Measurements from ENCODE around the gene ERGIC1.
"Not testable (repeated sequence)": the region's sequence is repeated elsewhere in the genome, so short reads cannot be mapped to it uniquely, and the experiment has no call there.

The ERGIC1 gene, protein sequence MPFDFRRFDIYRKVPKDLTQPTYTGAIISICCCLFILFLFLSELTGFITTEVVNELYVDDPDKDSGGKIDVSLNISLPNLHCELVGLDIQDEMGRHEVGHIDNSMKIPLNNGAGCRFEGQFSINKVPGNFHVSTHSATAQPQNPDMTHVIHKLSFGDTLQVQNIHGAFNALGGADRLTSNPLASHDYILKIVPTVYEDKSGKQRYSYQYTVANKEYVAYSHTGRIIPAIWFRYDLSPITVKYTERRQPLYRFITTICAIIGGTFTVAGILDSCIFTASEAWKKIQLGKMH

GRCh38 chr5:172833686-172834414 lies at the start of gene ERGIC1:
ERGIC1 (plus strand) TSS chr5:172834251; CDS start chr5:172834414, 163 bp downstream.
- peak; percentile 92 for DNase-seq (ENCODE audit: low spot score)

DNA sequence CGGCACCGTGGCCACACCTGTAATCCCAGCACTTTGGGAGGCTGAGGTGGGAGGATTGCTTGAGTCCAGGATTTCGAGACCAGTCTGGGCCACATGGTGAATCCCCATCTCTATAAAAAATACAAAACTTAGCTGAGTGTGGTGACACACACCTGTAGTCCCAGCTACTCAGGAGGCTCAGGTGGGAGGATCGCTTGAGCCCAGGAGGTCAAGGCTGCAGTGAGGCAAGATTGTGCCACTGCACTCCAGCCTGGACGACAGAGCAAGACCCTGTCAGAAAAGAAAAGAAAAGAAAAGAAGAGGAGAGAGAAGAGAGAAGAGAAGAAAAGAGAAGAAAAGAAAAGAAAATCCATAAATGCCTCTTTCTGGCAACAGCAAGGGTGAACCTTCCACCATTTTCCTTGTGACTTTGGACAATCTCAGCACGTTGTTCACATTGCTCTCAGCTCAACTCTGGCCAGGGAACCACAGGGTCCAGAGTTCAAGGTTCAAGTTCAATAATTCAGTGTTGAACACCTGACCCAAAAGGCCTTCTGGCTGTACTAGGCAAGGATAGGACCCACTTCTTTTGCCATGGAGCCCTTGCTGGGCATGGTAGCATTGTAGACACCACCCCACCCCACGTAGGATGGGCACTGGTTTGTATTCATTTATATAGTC lies 48.5 kb upstream of the ERGIC1 start:
- no peak for DNase-seq (ENCODE audit: low spot score)

- no peak for DNase-seq (ENCODE audit: low spot score)
Measured at GRCh38 chr5:172786736-172787462, 47.2 kb upstream of the ERGIC1 start.

DNA sequence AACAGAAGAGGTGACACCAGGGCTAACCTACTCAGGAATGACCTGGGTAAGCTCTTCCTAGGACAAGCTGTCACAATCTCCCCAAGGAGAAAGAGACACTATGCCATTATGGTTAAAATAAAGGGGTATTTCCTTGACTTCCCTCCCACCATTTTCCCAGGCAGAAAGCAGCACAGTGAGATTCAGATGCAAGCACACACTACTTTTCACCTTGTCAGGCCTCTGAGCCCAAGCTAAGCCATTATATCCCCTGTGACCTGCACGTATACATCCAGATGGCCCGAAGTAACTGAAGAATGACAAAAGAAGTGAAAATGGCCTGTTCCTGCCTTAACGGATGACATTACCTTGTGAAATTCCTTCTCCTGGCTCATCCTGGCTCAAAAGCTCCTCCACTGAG lies 46.5 kb upstream of the ERGIC1 start:
- not testable (repeated sequence) for DNase-seq (ENCODE audit: low spot score)

DNA sequence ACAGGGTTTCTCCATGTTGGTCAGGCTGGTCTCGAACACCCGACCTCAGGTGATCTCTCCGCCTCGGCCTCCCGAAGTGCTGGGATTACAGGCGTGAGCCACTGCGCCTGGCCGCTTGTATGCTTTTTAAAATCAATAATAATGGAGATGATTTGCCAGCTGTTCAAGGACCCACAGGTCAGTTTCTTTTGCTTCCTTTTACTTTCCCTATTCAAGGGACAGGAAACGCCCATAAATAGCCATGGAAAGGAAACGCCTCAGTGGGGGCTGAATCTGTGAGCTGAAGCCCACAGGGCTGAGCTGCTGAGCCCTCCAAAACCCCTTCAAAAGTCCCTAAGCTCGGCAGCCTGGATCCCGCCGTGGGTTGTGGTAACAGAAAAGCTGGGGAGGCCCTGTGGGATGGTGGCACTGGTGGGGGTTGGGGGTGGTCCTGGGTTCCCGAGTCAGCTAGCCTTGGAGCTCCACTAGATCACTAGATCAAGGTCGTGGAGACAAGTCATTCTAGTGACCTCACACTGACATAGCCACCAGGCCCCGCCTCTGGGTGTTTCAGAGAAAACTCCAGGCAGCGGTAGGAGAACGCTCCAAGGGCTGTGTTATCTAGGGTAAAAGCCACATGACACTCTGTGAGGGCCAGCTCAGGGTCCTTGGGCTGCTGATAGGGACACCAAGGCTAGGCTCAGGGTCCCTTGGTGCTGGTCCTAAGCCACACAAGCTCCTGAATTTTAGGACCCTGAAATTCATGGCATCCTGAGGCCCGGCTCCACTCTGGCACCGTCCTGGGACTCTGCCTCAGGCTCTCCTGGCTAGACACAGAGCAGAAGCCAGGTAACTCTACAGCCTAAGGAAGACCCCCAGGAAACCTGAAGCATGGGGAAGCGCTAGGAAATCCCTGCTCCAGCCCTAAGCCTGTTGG lies 45.0 kb upstream of the ERGIC1 start:
- no peak for DNase-seq (ENCODE audit: low spot score)

- DNase-seq (ENCODE audit: low spot score): no peak
Measured at GRCh38 chr5:172789687-172790495, 44.2 kb upstream of the ERGIC1 start.

GRCh38 chr5:172790496-172790889 lies 43.6 kb upstream of the ERGIC1 start:
- DNase-seq (ENCODE audit: low spot score): no peak

DNA sequence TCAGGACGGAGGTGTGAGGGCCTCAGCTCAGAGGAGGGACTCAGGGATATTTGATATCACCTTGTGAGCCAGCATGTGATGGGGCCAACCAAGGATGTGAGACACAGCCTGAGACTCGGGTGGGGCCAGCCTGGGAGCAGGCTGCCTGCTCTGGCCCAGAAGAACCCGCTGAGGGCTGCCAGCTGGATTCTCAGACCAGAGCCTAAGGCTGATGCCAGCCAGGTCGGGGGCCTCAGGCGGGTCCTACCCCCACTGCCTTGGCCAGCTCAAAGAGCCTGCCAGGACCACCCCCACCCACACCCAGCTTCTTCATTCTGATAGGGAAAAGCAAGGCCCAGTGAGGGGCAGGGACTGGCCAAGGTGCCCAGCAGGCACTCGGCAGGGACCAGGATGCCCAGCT lies 42.8 kb upstream of the ERGIC1 start:
- DNase-seq (ENCODE audit: low spot score): no peak

GRCh38 chr5:172791726-172792445 lies 42.2 kb upstream of the ERGIC1 start:
- DNase-seq (ENCODE audit: low spot score): no peak

- no peak for DNase-seq (ENCODE audit: low spot score)
Measured at GRCh38 chr5:172792701-172793570, 41.1 kb upstream of the ERGIC1 start.

DNA sequence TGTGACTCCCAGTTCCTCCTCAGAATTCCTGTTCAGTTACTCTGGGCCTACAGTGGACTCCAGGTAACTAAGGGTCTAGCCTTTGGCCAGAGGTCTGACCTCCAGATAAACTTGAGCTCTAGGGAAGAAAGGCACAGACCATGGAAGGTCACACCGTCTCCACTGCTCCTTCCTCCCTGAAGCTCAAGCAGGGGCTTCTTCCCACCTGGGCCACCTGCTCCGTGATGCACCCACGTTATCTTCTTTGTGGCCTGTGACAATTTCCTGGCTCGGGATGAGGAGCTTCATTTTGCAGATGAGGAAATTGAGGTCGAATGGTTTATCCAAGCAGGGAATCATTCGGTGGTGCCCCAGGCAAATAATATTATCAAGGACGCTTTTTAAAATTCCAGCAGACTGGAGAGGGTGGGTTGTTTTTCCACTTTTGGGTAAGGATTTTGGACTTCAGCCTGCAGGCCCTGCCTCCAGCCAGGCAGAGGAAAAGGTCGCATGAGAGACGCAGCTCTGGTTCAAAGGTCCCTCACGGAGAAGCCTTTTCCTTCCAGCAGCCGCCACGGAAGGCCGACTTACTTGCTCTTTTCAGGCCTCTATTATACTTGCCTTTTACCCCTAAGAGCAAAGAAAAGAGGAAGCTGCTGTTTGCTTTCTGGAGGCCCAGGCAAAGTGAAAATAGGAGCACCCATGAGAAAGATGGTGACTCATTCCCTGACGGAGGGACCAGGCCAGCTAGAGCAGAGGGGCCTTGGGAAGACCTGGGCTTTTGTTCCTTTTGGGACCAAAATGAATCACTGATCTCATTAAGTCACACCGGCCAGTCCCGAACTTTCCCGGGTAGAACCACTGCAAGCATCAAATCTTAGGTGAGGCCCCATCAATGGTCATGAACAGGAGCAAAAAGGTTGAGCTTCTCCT lies 40.2 kb upstream of the ERGIC1 start:
- no peak for DNase-seq (ENCODE audit: low spot score)

DNA sequence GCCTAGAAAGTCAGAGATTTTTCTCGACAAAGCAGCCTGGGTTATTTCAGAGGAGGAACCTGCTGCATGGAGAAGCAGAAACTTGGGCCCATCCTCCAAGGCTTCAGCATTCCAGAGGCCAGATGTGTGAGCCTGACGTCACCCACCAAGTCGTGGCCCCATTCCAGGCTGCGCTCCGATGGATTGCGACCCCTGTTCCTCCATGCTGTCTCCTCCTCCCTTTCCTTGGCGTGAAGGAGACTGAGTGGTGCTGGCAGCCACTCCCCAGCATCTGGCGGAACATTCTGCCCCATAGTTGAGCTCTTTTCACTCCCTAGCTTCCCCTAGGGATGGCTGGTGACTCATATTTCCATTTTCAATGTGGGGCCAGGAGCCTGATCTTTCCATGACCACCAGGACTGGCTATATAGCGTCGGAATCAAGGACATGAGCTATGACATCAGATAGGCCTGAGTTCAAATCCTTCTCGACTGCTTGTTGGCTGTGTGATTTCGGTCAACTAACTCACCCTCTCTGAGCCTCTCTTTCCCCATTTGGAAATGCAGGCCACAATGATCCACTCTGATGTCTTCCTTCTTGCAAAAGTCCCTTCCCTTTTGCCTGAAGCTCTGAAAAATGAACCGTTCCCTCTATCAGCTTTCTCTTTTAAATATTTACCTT lies 38.6 kb upstream of the ERGIC1 start:
- no peak for DNase-seq (ENCODE audit: low spot score)

DNA sequence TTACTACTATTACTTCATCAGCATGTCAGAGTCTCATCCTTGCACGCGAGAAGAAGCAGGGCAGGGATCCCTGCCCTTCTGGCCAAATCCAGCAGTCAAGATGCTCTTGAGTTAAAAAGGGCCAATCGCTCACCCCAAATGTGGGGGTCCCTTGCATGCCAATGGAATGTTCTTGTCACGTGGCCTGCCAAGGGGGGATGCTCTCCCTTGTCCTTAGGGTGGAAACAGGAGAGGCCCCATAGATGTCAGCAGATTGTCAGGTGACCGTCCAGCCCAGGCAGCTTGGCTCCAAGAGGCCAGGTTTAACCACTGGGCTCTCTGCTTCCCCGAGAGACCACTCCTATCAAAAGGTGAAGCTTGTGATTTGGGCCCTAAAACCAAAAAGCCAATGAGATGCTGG lies 37.7 kb upstream of the ERGIC1 start:
- no peak for DNase-seq (ENCODE audit: low spot score)

- DNase-seq (ENCODE audit: low spot score): no peak
Measured at GRCh38 chr5:172797771-172798191, 36.3 kb upstream of the ERGIC1 start.

GRCh38 chr5:172798422-172799215 lies 35.4 kb upstream of the ERGIC1 start:
- DNase-seq (ENCODE audit: low spot score): no peak

GRCh38 chr5:172799416-172799815 lies 34.6 kb upstream of the ERGIC1 start:
- DNase-seq (ENCODE audit: low spot score): no peak
